Hepatocyte (in vitro differentiated cells): ENCODE results near the gene RIMKLB.
"Not testable (repeated sequence)": the region's sequence is repeated elsewhere in the genome, so short reads cannot be mapped to it uniquely, and the experiment has no call there.

Source experiments
- EZH2 ChIP-seq: fragments of 200-600 bp; sonication (generic); IDR thresholded peaks from 2 replicates; pipeline ENCODE4 v1.6.1; 2016; ENCODE audit warnings: antibody characterized with exemption, mild to moderate bottlenecking, borderline replicate concordance
- EZH2phosphoT487 ChIP-seq: fragments of 200-600 bp; sonication (generic); IDR thresholded peaks from one replicate; pipeline ENCODE4 v1.6.1; 2018; ENCODE audit warnings: antibody characterized with exemption, mild to moderate bottlenecking, low read depth, moderate library complexity; ENCODE audit not compliant: unreplicated experiment, severe bottlenecking

- TF ChIP-seq EZH2phosphoT487, EZH2: not testable (repeated sequence)
Measured at GRCh38 chr12:8805487-8805886, 107.7 kb downstream of the RIMKLB start.
